ENCODE results near the gene CPXM2.

Gene CPXM2

GRCh38 chr10:123787566-123787965 is 104.0 kb downstream of the CPXM2 start:
- H3K9me3 ChIP-seq (replicated peaks; ENCODE audit: low read length): peaks cover 10% of the 10 kb centered on the region
- H3K9ac ChIP-seq (ENCODE audit: low read depth, low read length): no peak overlapping the region
- no peaks in the 10 kb centered on the region for H3K4me1 ChIP-seq (ENCODE audit: control insufficient read depth, insufficient read depth, low read length)
- H3K36me3 ChIP-seq (ENCODE audit: insufficient read depth, low read length): no peaks in the 10 kb centered on the region
- no peak overlapping the region for H3K4me2 ChIP-seq (ENCODE audit: low read length)
- no peaks in the 10 kb centered on the region for H3K27me3 ChIP-seq (ENCODE audit: control insufficient read depth, insufficient read depth, low read length)
- no peak overlapping the region for H3K4me3 ChIP-seq (ENCODE audit: low read length)

GRCh38 chr10:123786896-123787295 is 104.7 kb downstream of the CPXM2 start:
- Histone ChIP-seq H3K4me2 (ENCODE audit: low read length) (no peak overlapping the region), H3K4me1 (ENCODE audit: control insufficient read depth, insufficient read depth, low read length) (no peaks in the 10 kb centered on the region), H3K27me3 (ENCODE audit: control insufficient read depth, insufficient read depth, low read length) (no peaks in the 10 kb centered on the region), H3K4me3 (ENCODE audit: low read length) (no peak overlapping the region), H3K9ac (ENCODE audit: low read depth, low read length) (no peak overlapping the region), H3K36me3 (ENCODE audit: insufficient read depth, low read length) (no peaks in the 10 kb centered on the region), H3K9me3 (replicated peaks; ENCODE audit: low read length) (peaks cover 10% of the 10 kb centered on the region)

GRCh38 chr10:123786306-123786705 is 105.3 kb downstream of the CPXM2 start:
- peaks cover 7% of the 10 kb centered on the region for H3K9me3 ChIP-seq (replicated peaks; ENCODE audit: low read length)
- H3K4me3 ChIP-seq (ENCODE audit: low read length): no peak overlapping the region
- H3K9ac ChIP-seq (ENCODE audit: low read depth, low read length): no peak overlapping the region
- no peak overlapping the region for H3K4me2 ChIP-seq (ENCODE audit: low read length)
- H3K4me1 ChIP-seq (ENCODE audit: control insufficient read depth, insufficient read depth, low read length): no peaks in the 10 kb centered on the region
- H3K27me3 ChIP-seq (ENCODE audit: control insufficient read depth, insufficient read depth, low read length): no peaks in the 10 kb centered on the region
- no peaks in the 10 kb centered on the region for H3K36me3 ChIP-seq (ENCODE audit: insufficient read depth, low read length)

- H3K4me2 ChIP-seq (ENCODE audit: low read length): no peak overlapping the region
- no peaks in the 10 kb centered on the region for H3K27me3 ChIP-seq (ENCODE audit: control insufficient read depth, insufficient read depth, low read length)
- no peaks in the 10 kb centered on the region for H3K4me1 ChIP-seq (ENCODE audit: control insufficient read depth, insufficient read depth, low read length)
- H3K9me3 ChIP-seq (replicated peaks; ENCODE audit: low read length): peaks cover 6% of the 10 kb centered on the region
- H3K9ac ChIP-seq (ENCODE audit: low read depth, low read length): no peak overlapping the region
- no peaks in the 10 kb centered on the region for H3K36me3 ChIP-seq (ENCODE audit: insufficient read depth, low read length)
- H3K4me3 ChIP-seq (ENCODE audit: low read length): no peak overlapping the region
These were observed 107.0 kb downstream of the CPXM2 start for GRCh38 chr10:123784646-123785045.

- H3K4me2 ChIP-seq (ENCODE audit: low read length): no peak overlapping the region
- no peak overlapping the region for H3K9ac ChIP-seq (ENCODE audit: low read depth, low read length)
- H3K9me3 ChIP-seq (replicated peaks; ENCODE audit: low read length): peaks cover 6% of the 10 kb centered on the region
- no peak overlapping the region for H3K4me3 ChIP-seq (ENCODE audit: low read length)
- H3K27me3 ChIP-seq (ENCODE audit: control insufficient read depth, insufficient read depth, low read length): no peaks in the 10 kb centered on the region
- no peaks in the 10 kb centered on the region for H3K36me3 ChIP-seq (ENCODE audit: insufficient read depth, low read length)
- H3K4me1 ChIP-seq (ENCODE audit: control insufficient read depth, insufficient read depth, low read length): no peaks in the 10 kb centered on the region
These were observed 107.4 kb downstream of the CPXM2 start for GRCh38 chr10:123784216-123784615.

- H3K4me1 ChIP-seq (ENCODE audit: control insufficient read depth, insufficient read depth, low read length): no peaks in the 10 kb centered on the region
- peaks cover 3% of the 10 kb centered on the region for H3K9me3 ChIP-seq (replicated peaks; ENCODE audit: low read length)
- no peaks in the 10 kb centered on the region for H3K36me3 ChIP-seq (ENCODE audit: insufficient read depth, low read length)
- no peak overlapping the region for H3K9ac ChIP-seq (ENCODE audit: low read depth, low read length)
- no peaks in the 10 kb centered on the region for H3K27me3 ChIP-seq (ENCODE audit: control insufficient read depth, insufficient read depth, low read length)
- H3K4me3 ChIP-seq (ENCODE audit: low read length): no peak overlapping the region
- no peak overlapping the region for H3K4me2 ChIP-seq (ENCODE audit: low read length)
These were observed 108.3 kb downstream of the CPXM2 start for GRCh38 chr10:123783296-123783695.

- peaks cover 3% of the 10 kb centered on the region for H3K9me3 ChIP-seq (replicated peaks; ENCODE audit: low read length)
- no peak overlapping the region for H3K4me3 ChIP-seq (ENCODE audit: low read length)
- no peaks in the 10 kb centered on the region for H3K4me1 ChIP-seq (ENCODE audit: control insufficient read depth, insufficient read depth, low read length)
- no peaks in the 10 kb centered on the region for H3K27me3 ChIP-seq (ENCODE audit: control insufficient read depth, insufficient read depth, low read length)
- H3K4me2 ChIP-seq (ENCODE audit: low read length): no peak overlapping the region
- H3K9ac ChIP-seq (ENCODE audit: low read depth, low read length): no peak overlapping the region
- no peaks in the 10 kb centered on the region for H3K36me3 ChIP-seq (ENCODE audit: insufficient read depth, low read length)
These were observed 109.1 kb downstream of the CPXM2 start for GRCh38 chr10:123782549-123782948.

GRCh38 chr10:123781956-123782500 is 109.6 kb downstream of the CPXM2 start:
- H3K9ac ChIP-seq (ENCODE audit: low read depth, low read length): no peak overlapping the region
- H3K4me2 ChIP-seq (ENCODE audit: low read length): no peak overlapping the region
- no peaks in the 10 kb centered on the region for H3K27me3 ChIP-seq (ENCODE audit: control insufficient read depth, insufficient read depth, low read length)
- H3K9me3 ChIP-seq (replicated peaks; ENCODE audit: low read length): peaks cover 2% of the 10 kb centered on the region
- no peaks in the 10 kb centered on the region for H3K36me3 ChIP-seq (ENCODE audit: insufficient read depth, low read length)
- no peak overlapping the region for H3K4me3 ChIP-seq (ENCODE audit: low read length)
- no peaks in the 10 kb centered on the region for H3K4me1 ChIP-seq (ENCODE audit: control insufficient read depth, insufficient read depth, low read length)

GRCh38 chr10:123781324-123781900 is 110.2 kb downstream of the CPXM2 start:
- Histone ChIP-seq H3K4me1 (ENCODE audit: control insufficient read depth, insufficient read depth, low read length) (no peaks in the 10 kb centered on the region), H3K27me3 (ENCODE audit: control insufficient read depth, insufficient read depth, low read length) (no peaks in the 10 kb centered on the region)

GRCh38 chr10:123778719-123779517 is 112.7 kb downstream of the CPXM2 start:
- Histone ChIP-seq H3K9me3 (replicated peaks; ENCODE audit: low read length) (no peaks in the 10 kb centered on the region), H3K27me3 (ENCODE audit: control insufficient read depth, insufficient read depth, low read length) (no peaks in the 10 kb centered on the region), H3K4me2 (ENCODE audit: low read length) (no peak overlapping the region), H3K9ac (ENCODE audit: low read depth, low read length) (no peak overlapping the region), H3K4me3 (ENCODE audit: low read length) (no peak overlapping the region), H3K36me3 (ENCODE audit: insufficient read depth, low read length) (no peaks in the 10 kb centered on the region), H3K4me1 (ENCODE audit: control insufficient read depth, insufficient read depth, low read length) (no peaks in the 10 kb centered on the region)

More at GRCh38 chr10:123781324-123781900, 110.2 kb downstream of the CPXM2 start:
- Histone ChIP-seq H3K4me2 (ENCODE audit: low read length) (no peak overlapping the region), H3K9ac (ENCODE audit: low read depth, low read length) (no peak overlapping the region), H3K36me3 (ENCODE audit: insufficient read depth, low read length) (no peaks in the 10 kb centered on the region), H3K4me3 (ENCODE audit: low read length) (no peak overlapping the region), H3K9me3 (replicated peaks; ENCODE audit: low read length) (no peaks in the 10 kb centered on the region)

GRCh38 chr10:123777881-123778280 is 113.7 kb downstream of the CPXM2 start:
- no peaks in the 10 kb centered on the region for H3K27me3 ChIP-seq (ENCODE audit: control insufficient read depth, insufficient read depth, low read length)

More at GRCh38 chr10:123777881-123778280, 113.7 kb downstream of the CPXM2 start:
- no peaks in the 10 kb centered on the region for H3K4me1 ChIP-seq (ENCODE audit: control insufficient read depth, insufficient read depth, low read length)
- no peak overlapping the region for H3K9ac ChIP-seq (ENCODE audit: low read depth, low read length)
- peaks cover 1% of the 10 kb centered on the region for H3K9me3 ChIP-seq (replicated peaks; ENCODE audit: low read length)
- no peaks in the 10 kb centered on the region for H3K36me3 ChIP-seq (ENCODE audit: insufficient read depth, low read length)
- no peak overlapping the region for H3K4me2 ChIP-seq (ENCODE audit: low read length)
- H3K4me3 ChIP-seq (ENCODE audit: low read length): no peak overlapping the region
